WI38 (cell line): ENCODE measurements around the gene CFAP92.
"Not testable (repeated sequence)": the region's sequence is repeated elsewhere in the genome, so short reads cannot be mapped to it uniquely, and the experiment has no call there.

ENCODE experiments used
- H3K4me3 ChIP-seq: 2 replicates; pipeline ENCODE4 v1.5.1; 2011; ENCODE audit warnings: low read depth, mild to moderate bottlenecking, control low read depth, low read length
- TF ChIP-seq, protein P1 (sequence below): IDR thresholded peaks from 2 replicates; pipeline ENCODE4 v1.5.1; 2012; ENCODE audit warnings: low read depth, mild to moderate bottlenecking, control low read depth, low read length

Gene CFAP92

DNA sequence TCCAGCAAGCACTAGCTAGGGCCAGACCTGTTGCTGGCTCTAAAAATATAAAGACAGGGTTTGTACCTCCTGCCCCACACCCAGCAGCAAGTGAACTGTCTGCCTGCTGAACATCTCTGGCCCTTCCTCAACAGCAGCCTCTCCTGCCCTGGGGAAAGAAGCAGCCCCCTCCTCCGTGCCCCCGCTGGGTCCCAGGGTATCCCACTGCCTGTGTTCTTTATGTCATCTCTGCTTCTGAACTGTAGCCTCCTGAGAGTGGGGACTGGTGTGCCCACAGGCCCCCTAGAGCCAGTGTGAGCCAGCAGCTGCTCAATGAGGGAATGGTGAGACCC is 60.0 kb downstream of the CFAP92 start:
- no peak overlapping the region for H3K4me3 ChIP-seq
- TF ChIP-seq, protein P1, sequence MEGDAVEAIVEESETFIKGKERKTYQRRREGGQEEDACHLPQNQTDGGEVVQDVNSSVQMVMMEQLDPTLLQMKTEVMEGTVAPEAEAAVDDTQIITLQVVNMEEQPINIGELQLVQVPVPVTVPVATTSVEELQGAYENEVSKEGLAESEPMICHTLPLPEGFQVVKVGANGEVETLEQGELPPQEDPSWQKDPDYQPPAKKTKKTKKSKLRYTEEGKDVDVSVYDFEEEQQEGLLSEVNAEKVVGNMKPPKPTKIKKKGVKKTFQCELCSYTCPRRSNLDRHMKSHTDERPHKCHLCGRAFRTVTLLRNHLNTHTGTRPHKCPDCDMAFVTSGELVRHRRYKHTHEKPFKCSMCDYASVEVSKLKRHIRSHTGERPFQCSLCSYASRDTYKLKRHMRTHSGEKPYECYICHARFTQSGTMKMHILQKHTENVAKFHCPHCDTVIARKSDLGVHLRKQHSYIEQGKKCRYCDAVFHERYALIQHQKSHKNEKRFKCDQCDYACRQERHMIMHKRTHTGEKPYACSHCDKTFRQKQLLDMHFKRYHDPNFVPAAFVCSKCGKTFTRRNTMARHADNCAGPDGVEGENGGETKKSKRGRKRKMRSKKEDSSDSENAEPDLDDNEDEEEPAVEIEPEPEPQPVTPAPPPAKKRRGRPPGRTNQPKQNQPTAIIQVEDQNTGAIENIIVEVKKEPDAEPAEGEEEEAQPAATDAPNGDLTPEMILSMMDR: no peak

- TF ChIP-seq, protein P1: no peak
- no peak overlapping the region for H3K4me3 ChIP-seq
These were observed 60.5 kb downstream of the CFAP92 start for GRCh38 chr3:128933213-128933921.

GRCh38 chr3:128932516-128933212 is 61.2 kb downstream of the CFAP92 start:
- H3K4me3 ChIP-seq: no peak overlapping the region
- TF ChIP-seq, protein P1: no peak

DNA sequence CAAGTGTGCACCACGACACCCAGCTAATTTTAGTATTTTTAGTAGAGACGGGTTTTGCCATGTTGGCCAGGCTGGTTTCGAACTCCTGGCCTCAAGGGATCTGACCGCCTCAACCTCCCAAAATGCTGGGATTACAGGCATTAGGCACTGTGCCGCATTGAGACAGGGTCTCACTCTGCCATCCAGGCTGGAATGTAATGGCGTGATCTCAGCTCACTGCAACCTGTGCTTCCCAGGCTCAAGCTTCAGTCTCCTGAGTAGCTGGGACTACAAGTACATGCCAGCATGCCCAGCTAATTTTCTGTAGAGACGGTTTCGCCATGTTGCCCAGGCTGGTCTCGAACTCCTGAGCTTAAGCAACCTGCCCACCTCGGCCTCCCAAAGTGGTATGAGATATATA is 62.8 kb downstream of the CFAP92 start:
- H3K4me3 ChIP-seq: no peak overlapping the region

GRCh38 chr3:128929364-128929763 is 64.5 kb downstream of the CFAP92 start:
- TF ChIP-seq, protein P1: no peak
- no peak overlapping the region for H3K4me3 ChIP-seq

More for the DNA sequence above, 62.8 kb downstream of the CFAP92 start:
- TF ChIP-seq, protein P1: no peak

DNA sequence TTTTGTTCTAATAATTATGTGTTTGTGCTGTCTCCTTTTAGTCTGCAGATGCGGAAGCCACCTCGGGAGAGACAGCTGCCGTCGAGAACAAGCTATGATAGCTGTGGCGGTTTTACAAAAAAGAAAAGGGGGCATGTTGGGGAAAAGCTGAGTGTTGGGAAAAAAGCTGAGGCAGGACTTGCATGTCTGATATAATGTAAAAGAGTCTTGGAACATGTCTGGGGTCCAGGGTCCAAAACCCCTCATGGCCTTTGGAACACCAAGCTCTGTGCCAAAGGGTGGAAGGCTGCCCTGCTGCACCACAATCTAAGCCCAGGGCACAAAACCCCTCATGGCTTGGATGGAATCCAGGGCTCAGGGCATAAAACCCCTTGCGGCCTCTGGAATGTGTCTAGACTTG is 69.9 kb downstream of the CFAP92 start:
- not testable (repeated sequence) for H3K4me3 ChIP-seq

DNA sequence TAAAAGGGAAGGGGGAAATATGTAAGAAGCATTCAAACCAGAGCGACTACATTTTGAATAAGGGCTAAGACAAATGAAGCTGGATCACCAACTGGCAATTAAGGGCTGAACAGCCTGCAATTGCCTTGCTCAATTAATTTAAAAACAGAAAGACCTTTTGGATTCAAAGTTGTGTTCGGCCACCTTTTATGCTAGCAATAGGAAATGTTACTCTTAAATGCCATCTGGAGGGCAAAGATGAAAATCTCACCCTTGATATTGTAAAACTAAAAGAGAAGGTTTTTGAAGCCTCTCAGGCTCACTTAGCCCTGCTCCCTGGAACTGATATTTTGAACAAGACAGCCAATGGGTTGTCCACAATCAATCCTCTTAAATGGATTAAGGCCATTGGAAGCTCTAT is 70.3 kb downstream of the CFAP92 start:
- TF ChIP-seq, protein P1: no peak
- no peak overlapping the region for H3K4me3 ChIP-seq
